GM19328 (cell line): ENCODE data around the gene WDR41.
A peak's percentile ranks its signal among the peaks of the same experiment; 100 is the strongest.
"Not testable (repeated sequence)": the region's sequence is repeated elsewhere in the genome, so short reads cannot be mapped to it uniquely, and the experiment has no call there.

ENCODE experiments used
- ATAC-seq: cut with Tn5 transposase; IDR thresholded peaks from one replicate; pipeline ENCODE4 v1.9.1; 2021; ENCODE audit warnings: mild to moderate bottlenecking, moderate library complexity; ENCODE audit not compliant: unreplicated experiment

Gene WDR41, protein sequence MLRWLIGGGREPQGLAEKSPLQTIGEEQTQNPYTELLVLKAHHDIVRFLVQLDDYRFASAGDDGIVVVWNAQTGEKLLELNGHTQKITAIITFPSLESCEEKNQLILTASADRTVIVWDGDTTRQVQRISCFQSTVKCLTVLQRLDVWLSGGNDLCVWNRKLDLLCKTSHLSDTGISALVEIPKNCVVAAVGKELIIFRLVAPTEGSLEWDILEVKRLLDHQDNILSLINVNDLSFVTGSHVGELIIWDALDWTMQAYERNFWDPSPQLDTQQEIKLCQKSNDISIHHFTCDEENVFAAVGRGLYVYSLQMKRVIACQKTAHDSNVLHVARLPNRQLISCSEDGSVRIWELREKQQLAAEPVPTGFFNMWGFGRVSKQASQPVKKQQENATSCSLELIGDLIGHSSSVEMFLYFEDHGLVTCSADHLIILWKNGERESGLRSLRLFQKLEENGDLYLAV

DNA sequence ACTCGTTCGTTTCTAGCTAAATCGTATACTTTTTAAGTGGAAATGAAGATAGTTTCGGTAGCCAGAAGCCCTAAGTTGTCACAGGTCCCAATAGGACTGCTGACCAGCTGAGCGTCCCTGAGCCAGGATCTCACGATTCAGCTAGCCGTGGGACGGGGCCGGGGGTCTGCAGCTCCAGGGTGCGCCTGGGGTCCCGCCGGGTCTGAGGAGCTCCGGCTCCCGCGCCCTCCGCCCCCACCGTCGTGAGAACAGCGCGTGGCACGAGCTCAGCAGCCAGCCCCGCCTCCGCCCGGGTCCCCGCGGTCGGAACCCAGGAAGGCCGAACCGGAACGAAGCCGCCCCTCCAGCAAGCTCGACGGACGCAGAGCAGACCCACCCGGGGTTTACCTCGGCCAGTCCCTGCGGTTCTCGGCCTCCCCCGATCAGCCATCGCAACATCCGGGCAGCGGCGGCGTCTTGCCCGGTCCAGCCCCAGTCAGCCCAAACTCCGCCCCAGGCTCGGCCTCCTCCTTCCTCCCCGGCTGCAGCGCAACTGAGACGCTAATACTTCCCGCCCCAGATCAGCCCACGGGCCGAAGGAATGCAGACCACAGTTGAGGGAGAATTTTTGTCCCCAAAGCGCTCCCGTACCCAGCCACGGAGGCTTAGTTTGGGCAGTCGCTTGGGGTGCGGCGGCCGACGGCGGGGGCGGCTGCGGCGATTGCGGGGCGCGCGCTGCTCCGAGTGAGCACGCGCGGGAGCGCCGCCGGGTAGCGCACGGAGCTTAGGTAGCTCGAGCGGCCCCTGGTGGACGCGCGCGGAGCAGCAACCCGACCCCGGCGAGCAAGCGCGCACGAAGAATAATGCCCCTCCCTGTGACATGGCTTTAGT lies at the start of gene WDR41:
Gene WDR41, minus strand, starts transcription at position 534 of the 870 bp plus-strand sequence. Its CDS starts 96 bp downstream, at position 438.
- peak; percentile 91 for ATAC-seq

DNA sequence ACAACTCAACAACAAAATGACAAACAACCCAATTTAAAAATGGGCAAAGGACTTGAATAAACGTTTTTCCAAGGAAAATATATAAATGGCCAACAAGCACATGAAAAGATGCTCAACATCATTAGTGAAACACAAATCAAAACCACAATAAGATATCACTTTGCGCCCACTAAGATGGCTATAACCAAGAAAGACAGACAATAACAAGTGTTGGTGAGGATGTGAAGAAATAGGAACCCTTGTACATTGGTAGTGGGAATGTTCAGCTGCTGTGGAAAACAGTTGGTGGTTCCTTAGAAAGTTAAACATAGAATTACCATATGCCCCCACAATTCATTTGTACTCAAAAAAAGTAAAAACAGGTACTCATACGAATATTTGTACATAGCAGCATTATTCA lies 39.2 kb upstream of the WDR41 start:
- no peak for ATAC-seq

DNA sequence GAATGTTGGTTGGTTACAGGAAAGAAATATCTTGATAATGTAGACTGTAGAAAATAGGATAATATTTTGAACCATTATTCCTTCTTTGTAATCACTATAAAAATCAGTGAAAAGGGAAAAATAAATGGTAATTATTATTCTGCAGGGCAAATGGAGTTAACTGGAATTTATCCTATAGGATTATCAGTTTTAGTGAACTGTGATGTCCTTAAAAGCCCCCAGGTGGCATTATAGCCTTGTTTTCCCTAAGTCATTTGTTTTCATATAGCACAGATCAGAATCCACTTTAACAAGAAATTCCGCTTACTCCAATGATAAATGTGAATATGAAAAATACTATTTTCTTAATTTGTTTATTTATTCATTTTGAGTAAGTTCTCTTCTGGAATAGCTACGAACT lies 26.2 kb upstream of the WDR41 start:
- no peak for ATAC-seq

DNA sequence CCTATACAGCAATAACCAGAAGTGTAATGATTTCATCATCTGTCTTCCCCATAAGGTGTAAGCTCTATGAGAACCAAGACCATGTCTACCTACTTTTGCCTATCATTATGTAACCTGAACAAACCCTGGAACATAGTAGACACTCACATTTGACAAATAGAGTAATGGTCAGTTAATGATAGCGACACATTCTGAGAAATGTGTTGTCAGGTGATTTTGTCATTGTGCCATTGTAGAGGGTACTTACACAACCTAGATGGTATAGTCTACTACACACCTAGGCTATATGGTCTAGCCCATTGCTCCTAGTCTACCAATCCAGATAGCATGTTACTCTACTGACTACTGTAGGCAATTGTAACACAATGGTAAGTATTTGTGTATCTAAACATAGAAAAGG lies 22.3 kb upstream of the WDR41 start:
- no peak for ATAC-seq

DNA sequence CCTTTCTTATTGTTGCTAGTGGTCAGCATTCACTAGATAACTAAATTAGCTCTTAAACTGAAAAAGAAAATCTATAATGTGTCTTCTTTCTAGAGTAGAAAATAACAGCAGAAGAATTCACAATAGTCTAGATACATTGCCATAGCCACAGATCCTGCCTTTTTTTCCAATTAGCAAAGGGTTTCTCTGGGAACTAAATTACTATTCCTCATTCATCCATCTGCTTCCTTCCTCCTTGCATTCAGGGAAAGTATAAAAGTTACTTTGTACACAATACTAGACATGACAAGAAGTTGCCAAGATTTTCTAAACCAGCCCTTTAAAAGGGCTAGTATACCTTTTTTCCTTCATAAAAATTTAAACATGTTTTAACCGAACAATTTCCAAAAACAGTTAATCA lies 21.2 kb upstream of the WDR41 start:
- no peak for ATAC-seq

DNA sequence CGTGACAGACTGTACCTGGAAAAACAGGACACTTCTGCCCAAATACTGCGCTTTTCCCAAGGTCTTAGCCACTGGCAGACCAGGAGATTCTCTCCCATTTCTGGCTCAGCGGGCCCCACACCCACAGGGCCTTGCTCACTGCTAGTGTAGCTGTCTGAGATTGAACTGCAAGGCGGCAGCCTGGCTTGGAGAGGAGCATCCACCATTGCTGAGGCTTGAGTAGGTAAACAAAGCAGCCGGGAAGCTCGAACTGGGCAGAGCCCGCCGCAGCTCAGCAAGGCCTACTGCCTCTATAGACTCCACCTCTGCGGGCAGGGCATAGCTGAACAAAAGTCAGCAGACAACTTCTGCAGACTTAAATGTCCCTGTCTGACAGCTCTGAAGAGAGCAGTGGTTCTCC lies 9.0 kb upstream of the WDR41 start:
- not testable (repeated sequence) for ATAC-seq

DNA sequence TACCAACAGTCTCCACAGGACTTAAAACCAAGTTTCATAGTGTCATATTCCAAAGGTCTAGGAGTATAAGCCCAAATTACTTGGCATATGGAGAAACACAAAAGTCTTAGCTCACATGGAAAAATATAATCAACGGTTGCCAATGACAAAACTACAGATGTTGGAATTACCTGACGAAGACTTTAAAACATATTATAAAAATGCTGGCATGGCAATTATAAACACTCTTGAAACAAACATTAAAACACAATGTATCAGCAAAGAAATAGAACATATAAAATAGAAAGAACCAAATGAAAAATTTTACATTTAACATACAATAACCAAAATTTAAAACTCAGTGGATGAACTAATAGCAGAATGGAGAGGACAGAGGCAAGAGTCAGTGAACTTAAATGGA lies 7.9 kb upstream of the WDR41 start:
- no peak for ATAC-seq

DNA sequence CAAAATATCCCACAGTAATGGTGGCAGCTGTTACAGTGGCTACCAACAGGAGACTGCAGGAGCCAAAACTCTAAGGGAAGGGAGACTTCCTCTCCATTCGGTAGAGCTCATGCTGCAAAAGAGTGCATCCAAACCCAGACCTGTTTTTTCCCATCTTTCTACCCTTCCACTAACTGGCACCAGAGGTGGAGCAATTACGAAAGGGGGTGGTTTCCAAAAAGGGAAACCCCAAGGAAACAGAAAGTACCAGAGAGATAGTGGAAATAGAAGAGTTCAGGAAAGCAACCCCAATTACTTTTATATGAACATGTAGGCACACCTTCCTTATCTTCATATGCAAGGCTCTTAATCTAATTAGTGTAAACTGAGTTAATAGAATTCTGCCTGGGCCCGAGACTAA lies 7.3 kb upstream of the WDR41 start:
- ATAC-seq: no peak

DNA sequence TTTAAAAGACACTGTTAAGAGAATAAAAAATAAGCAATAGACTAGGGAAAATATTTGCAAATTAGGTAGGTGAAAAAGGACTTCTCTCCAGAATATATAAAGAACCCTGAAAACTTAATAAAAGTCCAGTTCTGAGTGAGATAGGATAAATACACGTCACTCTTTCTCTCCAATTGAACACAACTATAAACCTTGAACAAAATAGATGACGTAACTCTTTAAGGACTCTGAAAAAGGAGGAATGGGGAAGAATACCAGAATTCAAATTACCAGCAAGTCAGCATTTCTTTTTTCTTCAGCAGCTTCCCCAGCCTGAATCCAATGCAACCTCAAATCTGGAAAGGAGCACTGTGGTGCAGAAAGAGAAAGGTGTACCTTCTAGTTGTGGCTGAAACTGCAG lies 6.8 kb upstream of the WDR41 start:
- ATAC-seq: no peak

DNA sequence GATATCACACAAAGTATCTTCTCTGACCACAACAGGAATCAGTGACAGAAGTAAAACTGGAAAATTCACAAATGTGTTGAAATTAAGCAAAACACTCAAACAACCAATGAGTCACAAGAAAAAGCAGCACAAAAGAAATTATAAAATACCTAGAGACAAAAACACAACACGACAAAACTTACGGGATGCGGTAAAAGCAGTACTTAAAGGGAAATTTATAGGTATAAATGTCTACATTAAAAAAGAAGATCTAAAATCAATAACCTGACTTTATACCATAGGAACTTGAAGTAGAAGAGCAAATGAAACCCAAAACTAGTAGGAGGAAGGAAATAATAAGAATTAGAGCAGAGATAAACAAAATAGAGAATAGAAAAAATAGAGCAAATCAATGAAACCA lies 2.8 kb upstream of the WDR41 start:
- no peak for ATAC-seq

DNA sequence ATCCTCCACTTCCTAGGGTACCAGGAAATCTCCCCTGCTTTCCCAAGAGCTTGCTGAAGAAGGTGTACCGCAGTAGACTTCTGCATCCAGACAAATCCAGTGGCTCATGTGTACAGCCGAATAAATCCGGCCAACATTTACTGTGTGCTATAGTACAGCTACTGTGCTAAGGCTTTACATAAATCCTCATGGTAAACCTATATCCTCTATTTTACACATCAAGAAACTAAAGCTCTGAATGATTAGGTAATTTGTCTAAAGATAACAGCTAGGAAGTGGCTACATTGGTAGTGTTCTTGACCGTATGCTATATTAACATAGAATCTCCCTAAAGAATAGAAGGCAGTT lies 511 bp upstream of the WDR41 start:
- ATAC-seq: peak; percentile 2

DNA sequence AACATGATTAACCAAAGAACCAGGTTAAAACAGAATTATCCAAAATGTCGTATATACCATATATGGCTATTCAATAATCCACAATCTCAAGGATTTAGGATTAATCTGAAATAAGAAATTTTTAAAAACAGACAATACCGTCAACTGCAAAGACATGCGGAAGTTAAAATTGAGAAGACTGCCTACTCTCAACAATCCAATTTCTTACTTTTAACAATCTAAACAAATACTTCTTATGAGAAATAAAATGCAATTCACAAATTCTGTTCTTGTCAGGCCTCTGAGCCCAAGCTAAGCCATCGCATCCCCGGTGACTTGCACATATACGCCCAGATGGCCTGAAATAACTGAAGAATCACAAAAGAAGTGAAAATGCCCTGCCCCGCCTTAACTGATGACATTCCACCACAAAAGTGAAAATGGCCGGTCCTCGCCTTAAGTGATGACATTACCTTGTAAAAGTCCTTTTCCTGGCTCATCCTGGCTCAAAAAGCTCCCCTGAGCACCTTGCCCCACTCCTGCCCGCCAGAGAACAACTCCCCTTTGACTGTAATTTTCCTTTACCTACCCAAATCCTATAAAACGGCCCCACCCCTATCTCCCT lies 1.3 kb downstream of the WDR41 start:
- ATAC-seq: not testable (repeated sequence)

DNA sequence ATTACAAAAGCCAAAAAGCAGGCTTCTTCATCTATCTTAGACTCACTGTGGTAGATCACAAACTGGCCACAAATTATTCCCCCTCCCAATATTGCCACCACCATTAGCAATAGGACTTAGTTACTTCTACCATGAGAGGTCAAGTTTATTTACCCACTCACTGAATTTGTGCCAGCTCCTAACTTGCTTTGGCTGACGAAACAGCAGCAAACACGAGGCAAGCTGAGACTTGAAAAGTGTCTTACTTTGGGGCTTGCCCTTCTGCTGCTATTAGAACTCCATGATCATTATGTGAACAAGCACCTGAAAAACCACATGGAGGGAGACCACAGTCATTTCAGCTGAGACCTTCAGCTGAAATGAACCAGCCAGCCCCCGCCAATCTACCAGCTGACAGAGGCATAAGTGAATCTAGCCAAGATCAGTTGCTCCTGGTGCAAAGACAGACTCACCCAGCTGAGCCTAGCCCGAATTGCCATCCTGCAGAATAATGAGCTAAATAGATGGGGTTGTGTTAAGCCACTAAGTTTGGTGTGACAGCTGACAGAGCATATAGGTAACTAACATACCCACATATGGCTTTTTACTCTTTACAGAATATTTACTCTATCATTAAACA lies 5.7 kb downstream of the WDR41 start:
- no peak for ATAC-seq

DNA sequence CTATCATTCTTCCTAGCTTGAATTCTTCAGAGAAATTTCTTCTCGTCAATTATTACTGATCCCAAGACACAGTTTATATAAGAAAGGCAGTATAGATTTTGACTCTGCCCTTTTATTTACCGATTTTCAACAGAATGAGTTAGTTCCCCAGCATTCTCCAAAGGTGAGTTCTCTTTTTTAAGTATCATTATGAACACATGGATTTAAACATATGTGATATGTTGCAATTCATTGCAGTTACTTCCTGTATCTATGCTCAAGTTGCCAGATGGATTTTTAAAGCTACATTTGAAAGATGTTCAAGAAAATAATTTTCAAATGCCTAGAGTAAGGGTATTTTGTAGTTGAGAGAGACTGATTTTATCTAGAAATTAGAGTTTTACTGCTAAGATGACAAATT lies 8.4 kb downstream of the WDR41 start:
- no peak for ATAC-seq

DNA sequence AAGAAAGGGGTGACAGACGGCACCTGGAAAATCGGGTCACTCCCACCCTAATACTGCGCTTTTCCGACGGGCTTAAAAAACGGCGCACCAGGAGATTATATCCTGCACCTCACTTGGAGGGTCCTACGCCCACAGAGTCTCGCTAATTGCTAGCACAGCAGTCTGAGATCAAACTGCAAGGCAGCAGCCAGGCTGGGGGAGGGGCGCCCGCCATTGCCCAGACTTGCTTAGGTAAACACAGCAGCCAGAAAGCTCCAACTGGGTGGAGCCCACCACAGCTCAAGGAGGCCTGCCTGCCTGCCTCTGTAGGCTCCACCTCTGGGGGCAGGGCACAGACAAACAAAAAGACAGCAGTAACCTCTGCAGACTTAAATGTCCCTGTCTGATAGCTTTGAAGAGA lies 17.1 kb downstream of the WDR41 start:
- not testable (repeated sequence) for ATAC-seq

DNA sequence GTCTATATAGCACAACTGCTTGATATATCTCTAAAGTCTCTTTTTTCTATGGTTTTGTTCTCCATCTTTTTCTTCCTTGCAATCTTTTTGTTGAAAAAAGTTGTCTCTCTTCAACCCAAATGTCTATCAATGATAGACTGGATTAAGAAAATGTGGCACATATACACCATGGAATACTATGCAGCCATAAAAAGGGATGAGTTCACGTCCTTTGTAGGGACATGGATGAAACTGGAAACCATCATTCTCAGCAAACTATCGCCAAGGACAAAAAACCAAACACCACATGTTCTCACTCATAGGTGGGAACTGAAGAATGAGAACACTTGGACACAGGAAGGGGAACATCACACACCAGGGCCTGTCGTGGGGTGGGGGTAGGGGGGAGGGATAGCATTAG lies 23.2 kb downstream of the WDR41 start:
- ATAC-seq: not testable (repeated sequence)

DNA sequence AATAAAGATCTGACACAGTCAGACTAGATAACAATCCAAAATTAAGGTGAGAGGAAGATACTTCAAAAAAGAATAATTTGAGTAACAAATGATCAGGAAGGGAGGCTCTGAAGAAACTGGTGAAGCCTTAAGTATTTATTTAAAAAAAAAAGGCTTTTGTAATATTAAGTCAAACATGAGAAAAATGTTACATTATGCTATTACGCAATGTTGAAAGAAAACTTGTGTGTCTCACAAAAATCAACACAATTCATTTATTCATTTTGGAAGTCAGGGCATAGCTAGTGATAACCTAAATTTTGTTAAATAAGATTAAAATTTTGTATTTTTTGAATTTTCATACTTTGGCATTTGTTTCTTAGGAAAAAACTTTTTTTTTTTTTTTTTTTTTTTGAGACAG lies 28.2 kb downstream of the WDR41 start:
- ATAC-seq: no peak

DNA sequence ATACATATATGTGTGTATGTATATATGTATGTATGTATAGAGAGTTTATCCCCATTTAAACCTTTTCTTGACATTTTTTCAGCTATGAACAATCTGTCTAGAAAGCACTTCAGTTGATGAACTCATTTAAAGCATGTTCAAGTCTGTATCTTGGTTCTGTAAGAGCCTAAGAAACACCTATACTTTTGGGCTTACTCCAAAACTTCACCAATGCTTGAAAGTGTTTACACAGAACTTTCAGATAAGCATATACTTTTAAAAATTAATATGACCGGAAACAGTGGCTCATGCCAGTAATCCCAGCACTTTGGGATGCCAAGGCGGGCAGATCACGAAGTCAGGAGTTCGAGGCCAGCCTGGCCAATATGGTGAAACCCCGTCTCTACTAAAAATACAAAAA lies 30.8 kb downstream of the WDR41 start:
- ATAC-seq: no peak

DNA sequence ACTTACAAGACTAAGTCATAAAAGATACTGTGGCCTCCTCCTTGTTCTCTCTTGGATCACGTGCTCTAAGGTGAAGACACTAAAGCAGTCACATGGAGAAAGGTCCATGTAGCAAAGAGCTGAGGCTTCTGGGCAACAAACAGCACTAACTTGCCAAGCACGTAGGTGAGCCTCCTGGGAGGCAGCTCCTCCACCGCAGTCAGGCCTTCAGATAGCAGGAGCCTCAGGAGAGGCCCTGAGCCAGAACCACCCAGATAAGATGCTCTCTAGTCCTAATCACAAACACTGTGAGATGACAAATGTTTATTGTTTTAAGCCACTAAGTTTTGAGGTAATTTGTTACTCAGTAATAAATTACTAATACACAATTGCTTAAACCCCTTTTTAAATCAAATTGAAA lies 38.0 kb downstream of the WDR41 start:
- no peak for ATAC-seq

DNA sequence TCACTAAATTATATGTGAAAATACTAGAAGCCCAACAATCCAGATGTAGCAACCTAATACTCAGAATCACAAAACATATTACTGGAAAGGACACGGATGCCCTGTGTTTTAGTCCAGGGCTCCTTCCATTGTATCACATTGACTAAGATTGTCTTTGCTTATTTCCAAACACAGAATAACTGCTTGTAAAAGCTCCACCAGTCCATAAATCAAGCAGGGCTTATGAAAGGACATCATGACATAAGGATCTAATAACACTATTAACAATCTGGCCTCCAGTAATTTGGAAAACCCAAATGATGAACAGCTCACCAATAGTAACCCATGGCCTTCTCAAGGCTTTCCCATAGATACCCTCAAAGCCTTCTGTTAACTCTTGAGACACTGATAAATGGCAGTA lies 39.8 kb downstream of the WDR41 start:
- no peak for ATAC-seq

DNA sequence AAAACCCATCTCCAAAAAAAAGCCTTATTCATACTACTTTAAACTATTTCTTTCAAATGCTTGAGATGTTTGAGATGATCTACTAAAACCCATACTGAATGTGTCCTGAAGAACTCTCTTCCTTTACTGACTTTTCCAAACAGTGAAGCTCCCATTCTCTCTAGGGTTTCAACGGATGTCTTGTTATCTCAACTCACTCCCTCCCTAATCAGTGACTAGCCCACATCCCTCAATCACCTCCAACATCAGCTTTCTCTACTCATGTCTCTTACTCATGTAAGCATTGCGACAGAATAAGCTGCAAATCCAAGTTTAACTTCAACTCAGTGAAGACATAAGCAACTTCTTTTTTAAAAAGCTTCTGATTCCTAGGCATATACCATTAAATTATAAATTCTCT lies 42.1 kb downstream of the WDR41 start:
- no peak for ATAC-seq
